A549 treated with CORT108297 at 1 μM for 4 hours (cell line): Measurements from ENCODE around the gene CNTN4. TPM values are rescaled to one million over a fixed set of nuclear protein-coding genes. Genes with fewer than 3 reads are reported as not detected.

ENCODE experiments used
- total RNA-seq: library from RNA; stranded (reverse); fragments of 200-300 nt; extraction: Qiagen RNA extraction; gene quantifications from 5 replicates; pipeline ENCODE4 v1.2.3, GENCODE V29; 2022

CNTN4 gene
- not detected in 5 replicates for total RNA-seq

DNA sequence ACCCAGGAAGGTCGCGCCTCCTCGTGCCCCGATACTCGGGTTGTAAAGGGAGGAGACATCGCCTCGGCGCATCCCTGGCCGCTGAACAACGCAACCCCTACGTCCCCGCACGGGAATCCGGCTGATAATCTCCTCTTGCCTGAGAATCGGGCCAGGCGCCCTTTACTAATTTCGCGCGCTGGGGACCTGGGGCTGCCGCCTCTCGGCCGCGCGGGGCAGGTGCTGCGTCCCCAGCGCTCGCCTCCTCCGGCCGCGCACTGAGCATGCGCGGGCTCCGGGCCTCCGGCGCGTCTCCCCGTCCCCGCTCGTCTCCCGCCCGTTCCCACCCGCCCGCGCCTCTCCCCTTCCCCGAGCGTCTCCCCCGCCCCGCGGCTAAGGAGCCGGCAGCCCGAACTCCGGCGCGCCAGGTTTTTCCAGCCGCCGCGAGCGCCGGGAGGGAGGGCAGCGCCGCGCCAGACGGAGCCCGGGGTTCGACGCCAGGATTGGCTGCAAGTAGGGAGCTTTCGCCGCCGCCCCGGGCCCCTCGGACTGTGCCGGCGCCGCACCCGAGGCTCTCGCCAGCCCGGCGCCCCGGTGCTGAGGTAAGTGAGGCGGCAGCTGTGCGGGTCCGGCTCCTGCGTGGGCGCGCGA, at the start of gene CNTN4:
Gene CNTN4 (plus strand): TSS at position 469 of the 630 bp plus-strand sequence.

